NCI-H2227 treated with DMSO at 0.1 percent for 48 hours (cell line): Measurements from ENCODE around the gene ZNF580.
A peak's percentile ranks its signal among the peaks of the same experiment; 100 is the strongest.

Experiments used
- DNase-seq: peaks from one replicate; lab custom pipeline; 2025; lab: John Stamatoyannopoulos, UW

ZNF580 gene

DNA sequence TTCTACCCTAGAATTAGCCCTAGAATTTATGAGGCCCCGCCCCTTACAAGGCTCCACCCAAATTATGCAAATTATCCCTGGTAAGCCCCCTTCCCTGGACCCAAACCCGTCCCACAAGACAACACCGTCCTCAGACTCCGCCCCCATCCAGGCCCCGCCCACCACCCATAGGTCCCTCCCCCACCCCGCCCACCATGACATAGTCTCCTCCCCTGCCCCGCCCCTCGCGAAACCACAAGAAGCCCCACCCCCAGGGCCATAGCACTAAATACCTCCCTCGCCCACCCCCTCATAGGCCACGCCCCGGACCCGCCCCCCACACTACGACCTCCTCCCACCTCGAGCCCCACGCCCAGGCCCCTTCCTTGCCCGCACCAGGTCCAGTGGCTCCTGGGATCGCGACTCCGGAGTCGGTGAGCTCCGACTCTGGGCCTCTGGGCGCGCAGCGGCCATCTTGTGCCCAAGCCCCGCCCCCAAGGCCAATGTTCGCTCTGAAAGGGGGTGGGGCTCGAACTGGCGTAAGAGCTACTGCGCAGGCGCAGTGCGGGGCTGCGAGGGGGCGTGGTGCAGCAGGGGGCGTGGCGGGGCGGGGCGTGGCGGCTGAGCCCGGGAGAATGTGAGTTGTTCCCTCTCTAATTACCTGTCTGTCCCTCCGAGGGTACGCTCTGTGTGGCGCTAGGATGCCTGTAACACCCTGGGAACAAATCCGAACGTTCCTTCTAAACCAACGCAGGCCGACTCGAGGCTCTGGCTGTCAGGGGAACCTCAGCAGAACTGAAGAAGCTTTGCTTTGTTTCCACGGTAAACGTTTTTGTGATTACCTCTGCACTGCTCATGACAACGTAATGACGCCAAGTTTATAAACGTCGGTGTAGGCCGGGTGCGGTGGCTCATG, 16.4 kb upstream of the ZNF580 start, which contains the start of gene ZNF784:
Gene ZNF784, minus strand, starts transcription at position 458 of the 895 bp plus-strand sequence. Its CDS starts 5 bp downstream, at position 453.
- peak; percentile 100 for DNase-seq

DNA sequence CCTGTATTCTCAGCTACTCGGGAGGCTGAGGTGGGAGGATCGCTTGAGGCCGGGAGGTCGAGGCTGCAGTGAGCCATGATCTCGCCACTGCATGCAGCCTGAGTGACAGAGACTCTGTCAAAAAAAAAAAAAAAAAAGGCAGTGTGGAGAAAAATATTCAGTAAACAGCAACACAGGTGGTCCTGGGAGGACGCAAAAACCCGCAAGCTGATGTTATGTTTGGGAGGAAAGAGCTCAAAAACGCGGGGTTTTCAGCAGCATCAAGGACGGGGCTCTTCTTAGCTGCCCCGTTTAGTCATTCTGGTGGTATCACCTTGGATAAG, 15.8 kb upstream of the ZNF580 start:
- DNase-seq = no peak

DNA sequence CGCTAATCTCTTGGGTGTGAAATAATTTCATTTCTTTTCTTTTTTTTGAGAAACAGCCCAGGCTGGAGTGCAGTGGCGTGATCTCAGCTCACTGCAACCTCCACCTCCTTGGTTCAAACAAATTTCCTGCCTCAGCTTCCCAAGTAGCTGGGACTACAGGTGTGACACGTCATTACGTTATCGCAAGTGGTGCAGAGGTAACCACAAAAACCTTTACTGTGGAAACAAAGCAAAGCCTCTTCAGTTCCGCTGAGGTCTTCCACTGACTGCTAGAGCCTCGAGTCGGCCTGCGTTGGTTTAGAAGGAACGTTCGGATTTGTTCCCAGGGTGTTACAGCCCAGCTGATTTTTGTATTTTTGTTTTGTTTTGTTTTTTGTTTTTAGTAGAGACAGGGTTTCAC, 14.5 kb upstream of the ZNF580 start:
- DNase-seq = no peak

DNA sequence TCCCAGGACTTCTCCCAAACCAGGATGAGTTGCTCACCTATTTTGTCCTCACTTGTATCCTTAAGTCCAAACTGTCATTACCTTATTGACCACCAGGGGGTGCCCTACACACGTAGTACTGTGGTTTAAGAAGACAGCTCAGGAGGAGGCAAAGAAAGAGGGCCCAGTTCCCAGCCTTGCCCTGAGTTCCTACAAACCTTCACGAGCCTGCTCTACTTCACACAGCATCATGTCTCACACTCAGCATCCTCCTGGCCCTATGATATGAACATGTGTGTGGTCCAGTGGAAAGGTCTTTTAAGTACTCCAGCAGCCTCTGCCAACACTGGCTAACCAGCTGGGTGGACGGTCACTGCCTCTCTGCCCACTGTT, 8.4 kb upstream of the ZNF580 start:
- peak; percentile 96 for DNase-seq

DNA sequence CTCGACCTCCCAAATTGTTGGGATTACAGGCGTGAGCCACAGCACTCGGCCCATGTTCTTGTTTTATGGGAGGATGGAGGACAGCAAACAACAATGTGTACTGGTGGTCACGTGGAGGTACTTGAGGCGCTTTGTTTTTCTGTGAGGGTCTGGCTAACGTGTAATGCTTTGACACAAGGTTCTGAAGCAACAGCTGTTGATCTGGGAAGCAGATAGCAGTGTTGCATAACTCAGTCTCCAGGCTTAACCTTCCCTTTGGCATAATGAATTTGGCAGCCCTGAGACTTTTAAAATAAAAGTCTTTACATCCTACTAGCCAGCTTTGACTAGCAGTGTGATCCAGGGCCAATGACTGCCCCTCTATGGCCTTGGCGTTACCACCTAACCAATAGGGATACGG, 6.9 kb upstream of the ZNF580 start:
- DNase-seq = no peak

DNA sequence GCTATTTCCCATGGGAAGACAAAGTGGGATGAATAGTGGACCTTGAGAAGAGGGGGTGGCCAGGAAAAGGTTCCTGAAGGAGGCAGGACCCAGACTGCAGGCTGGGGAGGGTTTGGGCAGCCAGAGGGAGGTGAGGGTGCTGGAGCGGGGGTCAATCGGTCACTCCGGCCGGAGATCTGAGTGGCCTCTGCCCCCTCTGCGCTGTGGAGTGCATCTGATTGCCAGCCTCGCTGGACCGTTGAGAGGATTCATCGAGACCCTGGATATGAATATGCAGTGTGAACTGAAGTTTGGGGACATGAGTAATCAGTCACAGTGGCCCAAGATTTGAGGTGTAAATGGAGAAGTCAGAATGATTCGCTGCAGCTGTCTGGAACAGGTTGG, 5.5 kb upstream of the ZNF580 start:
- no peak for DNase-seq

DNA sequence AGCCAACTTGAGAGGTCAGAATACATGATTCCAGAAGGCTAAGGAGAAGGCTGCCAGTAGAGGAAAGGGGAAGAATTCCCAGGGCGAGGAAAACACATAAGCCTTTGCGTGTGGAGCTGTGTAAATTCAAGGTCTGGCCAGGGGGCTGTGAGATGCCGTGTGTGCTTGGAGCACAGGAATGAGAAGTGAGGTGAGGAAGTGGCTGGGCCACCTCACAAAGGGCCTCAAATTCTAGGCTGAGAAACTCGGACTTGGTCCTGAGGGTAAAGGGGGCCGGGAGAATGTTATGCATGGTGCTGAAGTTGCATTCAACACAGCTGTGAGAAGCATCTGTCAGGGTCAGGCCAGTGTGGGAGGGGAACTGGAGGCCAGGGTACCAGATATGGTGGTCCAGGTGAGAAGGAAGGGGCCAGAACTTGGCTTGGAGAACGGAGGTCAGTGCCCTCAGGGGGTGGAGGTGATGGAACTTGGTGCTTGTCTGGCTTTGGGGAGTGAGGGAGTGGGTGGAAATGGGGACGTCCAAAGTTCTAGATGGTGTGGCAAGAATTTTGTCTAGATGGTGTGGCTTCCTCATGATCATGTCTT, 4.9 kb upstream of the ZNF580 start:
- no peak for DNase-seq

DNA sequence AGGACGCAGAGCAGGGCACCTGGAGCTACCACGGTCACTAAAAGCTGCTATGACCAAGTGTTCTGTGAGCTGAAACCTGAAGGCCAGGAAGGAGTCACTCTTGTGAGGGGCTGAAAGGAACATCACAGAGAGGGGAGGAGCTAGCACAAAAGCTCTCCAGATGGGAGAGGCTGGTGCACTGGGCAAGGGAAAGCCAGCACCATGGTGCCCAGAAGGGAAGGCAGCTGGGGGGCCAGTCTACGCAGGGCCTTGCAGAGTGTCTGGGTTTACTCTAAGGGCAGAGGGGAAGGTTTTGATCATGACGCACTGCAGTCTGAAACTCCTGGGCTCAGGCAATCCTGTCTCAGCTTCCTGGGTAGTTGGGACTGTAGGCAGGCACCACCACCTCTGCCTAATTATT, 4.1 kb upstream of the ZNF580 start:
- no peak for DNase-seq

DNA sequence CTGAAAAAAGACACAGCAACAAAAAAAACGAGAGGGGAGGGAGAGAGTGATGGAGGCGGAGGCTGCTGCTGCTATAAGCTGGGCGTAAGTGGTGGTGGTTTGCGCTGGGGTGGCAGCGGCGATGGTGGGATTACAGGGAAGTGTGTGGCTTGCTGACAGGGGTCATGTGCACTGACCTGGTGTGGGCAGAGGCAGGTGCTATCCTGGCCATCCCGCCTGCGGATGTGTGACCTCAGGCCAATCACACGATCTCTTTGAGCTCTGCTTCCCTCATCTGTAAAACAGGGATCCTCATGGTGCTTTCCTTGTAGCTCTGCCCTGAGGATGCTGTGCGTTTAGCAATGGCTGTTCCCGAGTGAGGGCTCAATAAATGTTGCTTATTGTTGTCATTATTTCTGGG, 3.3 kb upstream of the ZNF580 start:
- no peak for DNase-seq

DNA sequence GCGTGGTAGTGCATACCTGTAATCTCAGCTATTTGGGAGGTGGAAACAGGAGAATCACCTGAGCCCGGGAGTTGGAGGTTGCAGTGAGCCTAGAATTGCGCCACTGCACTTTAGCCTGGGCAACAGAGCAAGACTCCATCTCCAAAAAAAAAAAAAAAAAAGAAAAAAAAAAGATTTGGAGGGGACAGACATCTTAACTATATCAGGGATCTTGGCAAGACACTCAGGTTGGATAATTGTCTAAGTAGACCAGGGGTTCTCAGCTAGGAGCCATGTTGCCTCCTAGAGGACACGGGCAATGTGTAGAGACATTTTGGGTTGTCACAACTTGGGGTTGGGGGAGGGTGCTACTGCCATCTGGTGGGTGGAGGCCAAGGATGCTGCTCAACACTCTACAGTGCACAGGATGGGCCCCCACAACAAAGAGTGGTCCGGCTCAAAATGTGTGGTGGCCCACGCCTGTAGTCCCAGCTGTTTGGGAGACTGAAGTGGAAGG, 1.9 kb upstream of the ZNF580 start:
- DNase-seq = no peak

DNA sequence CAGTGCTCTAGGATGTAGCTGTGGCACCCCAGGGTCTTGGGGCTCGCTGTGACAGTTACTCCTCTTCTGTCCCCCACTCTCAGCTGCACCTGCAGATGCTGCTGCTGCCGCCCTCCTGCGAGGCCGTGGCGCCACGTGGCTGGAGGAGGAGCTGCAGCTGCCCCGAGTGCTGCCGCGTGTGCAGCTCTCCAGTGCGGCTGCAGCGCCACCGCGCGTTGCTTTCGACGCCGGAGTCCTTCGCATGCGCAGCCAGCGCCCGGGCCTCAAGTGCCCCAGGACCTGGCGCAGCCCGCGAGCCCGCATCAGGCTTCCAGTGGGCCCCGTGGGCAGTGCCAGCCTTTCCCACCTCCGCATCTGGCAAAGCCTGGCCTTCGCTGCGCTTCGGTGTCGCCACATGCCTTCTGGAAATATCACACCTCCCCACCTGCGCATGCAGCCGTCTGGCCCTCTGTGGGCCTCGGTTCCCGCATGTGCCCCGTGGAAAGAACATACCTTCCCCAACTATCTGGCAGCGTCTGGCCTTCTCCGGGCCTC, 692 bp upstream of the ZNF580 start:
- DNase-seq = no peak

DNA sequence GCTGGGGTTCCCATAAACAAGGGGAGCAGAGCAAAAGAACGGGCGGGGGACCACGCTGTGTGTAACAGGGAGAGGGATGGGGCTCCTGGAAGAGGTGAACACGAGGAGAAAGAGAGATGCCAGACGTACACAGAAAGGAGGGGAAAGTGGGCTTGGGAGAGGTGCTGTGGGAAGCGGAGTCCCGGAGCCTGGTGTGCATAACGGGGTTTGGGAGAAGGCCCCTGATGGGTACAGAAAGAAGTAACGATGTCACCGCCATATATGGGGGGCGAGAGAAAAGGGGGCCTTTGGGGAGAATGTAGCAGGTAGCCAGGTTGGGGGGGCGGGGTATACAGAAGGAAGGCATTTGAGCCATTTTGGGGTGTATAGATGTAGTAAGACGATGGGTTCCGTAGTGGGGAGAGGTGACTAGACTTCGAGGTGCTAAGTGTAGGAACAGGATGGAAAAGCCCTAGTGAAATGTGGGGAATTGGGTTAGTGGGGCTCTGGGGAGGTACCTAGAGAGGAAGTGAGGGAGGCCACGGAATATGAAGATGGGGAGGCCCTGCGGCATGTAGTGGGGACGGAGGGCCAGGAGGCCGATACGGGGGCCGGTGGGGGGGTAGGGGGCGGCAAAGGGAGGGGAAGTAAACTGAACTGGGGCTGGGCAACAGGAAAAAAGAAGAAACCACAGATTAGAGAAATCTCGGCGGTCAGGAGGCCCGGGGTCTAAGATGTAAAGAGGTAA, 787 bp downstream of the ZNF580 start:
- DNase-seq = peak; percentile 65

DNA sequence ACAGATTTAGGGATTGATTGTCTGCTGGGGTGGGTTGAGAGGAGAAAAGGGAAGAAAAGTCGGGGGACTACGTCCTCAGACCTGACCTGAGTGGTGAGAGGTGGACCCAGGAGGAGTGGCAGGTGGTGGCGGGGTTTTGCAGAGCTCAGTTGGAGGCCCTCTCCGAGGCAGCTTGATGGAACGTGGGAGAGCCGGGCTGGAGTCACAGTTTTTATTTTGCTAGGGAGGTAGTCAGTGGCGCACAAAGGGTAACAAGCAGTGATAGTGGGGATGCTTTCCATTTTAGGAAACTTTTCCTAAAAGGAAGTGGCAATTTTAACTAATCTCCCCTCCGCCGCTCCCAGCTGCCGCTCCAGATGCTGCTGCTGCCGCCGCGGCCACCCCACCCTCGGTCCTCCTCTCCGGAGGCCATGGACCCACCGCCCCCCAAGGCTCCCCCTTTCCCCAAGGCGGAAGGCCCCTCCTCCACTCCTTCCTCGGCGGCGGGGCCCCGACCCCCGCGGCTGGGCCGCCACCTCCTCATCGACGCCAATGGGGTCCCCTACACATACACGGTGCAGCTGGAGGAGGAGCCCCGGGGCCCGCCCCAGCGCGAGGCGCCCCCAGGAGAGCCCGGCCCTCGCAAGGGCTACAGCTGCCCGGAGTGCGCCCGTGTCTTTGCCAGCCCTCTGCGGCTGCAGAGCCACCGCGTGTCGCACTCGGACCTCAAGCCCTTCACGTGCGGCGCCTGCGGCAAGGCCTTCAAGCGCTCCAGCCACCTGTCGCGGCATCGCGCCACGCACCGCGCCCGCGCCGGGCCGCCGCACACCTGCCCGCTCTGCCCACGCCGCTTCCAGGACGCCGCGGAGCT, 1.6 kb downstream of the ZNF580 start:
- DNase-seq = peak; percentile 52

DNA sequence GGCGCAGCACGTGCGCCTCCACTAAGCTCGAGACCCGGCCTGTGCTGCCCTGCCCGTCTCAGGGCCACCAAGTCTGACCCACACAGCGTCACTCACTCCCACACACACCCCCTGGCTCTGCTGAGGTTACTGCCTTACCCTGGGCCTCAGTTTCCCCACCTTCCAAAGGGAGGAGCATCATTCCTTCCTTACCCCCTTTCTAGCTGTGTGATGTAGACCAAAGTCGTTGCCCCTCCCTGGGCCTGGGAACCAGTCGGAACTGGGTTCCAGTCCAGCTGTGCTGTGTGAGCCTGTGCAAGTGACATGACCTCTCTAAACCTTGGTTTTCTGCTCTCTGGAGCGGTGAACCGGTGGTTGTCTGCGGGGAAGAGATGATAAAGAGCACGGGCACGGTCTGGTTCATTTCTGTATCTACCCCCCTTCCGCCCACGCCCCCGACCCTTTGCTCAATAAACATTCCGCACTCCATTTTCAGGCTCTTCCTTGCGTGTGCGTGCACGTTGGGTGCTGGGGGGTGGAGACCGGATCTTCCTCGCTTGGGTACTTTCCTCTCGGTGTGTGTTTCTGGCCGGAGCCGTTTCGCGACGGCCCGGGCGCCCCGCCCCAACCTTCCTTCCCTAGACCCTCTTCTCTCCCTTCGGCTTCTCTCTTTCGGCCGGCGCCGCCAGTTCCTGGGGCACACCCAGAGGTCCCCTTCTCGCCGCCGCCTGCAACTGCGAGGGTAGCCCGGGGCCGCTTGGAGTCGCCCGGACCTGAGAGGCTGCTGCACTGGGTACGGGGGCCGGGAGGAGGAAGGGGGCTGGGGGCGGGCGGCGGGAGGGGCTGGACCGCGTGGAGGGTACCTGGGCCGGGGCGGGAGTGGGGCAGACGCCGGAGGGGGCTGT, 2.4 kb downstream of the ZNF580 start, which contains the start of gene ZNF581:
Gene ZNF581, plus strand, starts transcription at position 647 of the 884 bp plus-strand sequence. CDS start 923 bp downstream, outside the sequence.
- DNase-seq = peak; percentile 86

DNA sequence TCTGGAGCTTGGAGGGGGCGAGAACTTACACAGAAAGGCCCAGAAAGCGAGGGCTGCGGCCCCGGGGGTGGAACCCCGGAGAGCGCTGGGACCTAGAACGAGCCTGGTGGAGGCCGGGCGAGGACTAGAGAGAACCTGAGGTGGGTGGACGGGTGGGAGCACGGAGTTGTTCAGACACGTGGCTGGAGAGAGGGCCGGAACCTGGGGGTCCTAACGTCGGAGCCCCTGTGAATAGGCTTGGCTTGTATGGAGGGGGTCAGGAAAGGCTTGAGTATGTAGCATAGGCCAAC, 3.0 kb downstream of the ZNF580 start:
- DNase-seq = peak; percentile 79

DNA sequence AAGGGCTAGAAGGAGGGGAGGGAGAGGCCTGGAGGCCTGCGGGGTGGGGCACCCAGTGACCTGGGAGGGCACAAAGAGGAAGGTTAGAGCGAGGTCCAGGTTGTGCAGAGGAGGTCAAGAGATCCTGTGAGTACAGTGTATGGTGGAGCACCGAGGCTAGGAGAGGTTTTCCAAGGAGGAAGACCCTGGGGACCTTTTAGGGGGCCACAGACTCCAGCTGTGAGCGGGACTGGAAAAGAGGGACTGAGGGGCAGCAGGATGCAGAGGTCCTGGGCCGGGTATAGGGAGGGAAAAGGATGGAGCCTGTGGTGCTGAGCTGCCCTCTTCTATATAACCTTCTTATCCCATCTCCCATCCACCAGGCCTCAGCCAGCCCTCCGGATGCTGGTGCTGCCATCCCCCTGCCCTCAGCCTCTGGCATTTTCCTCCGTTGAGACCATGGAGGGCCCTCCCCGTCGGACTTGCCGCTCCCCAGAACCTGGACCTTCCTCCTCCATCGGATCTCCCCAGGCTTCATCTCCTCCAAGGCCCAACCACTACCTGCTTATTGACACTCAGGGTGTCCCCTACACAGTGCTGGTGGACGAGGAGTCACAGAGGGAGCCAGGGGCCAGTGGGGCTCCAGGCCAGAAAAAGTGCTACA, 3.5 kb downstream of the ZNF580 start:
- no peak for DNase-seq

DNA sequence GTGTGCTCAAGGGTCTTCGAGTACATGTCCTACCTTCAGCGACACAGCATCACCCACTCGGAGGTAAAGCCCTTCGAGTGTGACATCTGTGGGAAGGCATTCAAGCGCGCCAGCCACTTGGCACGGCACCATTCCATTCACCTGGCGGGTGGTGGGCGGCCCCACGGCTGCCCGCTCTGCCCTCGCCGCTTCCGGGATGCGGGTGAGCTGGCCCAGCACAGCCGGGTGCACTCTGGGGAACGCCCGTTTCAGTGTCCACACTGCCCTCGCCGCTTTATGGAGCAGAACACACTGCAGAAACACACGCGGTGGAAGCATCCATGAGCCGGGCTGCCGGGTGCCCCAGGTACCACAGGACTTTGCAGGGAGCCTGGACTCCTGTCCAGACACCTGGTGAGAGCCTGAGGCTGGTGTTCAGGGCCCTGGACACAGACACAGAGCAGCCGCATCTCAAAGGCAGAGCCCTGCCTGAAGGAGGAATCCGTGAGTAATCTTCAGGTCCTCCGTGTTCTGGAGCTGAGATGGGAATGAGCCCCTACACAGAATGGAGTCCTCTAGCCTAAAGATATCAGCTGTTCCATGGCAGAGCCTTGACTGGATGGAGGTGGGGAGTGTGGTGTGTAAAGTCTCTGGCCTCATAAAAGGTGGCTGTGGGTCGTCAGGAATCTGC, 4.2 kb downstream of the ZNF580 start:
- no peak for DNase-seq

DNA sequence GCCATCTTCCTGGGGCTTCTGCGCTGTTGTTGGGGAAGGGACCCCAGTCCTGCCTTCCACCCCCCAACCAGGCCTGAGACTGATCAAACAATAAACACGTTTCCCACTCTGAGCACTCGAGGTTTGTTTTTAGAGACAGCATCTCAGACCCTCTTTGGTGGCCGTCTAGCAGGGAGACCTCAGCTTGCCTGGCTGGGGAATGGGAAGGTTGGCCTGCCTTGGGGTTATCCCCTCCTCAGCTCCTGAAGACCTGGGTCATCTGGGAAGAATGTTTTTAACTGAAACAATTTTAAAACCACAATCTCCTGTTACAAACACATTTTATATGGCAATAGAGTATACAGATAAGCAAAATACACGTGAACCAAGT, 4.7 kb downstream of the ZNF580 start:
- DNase-seq = no peak

DNA sequence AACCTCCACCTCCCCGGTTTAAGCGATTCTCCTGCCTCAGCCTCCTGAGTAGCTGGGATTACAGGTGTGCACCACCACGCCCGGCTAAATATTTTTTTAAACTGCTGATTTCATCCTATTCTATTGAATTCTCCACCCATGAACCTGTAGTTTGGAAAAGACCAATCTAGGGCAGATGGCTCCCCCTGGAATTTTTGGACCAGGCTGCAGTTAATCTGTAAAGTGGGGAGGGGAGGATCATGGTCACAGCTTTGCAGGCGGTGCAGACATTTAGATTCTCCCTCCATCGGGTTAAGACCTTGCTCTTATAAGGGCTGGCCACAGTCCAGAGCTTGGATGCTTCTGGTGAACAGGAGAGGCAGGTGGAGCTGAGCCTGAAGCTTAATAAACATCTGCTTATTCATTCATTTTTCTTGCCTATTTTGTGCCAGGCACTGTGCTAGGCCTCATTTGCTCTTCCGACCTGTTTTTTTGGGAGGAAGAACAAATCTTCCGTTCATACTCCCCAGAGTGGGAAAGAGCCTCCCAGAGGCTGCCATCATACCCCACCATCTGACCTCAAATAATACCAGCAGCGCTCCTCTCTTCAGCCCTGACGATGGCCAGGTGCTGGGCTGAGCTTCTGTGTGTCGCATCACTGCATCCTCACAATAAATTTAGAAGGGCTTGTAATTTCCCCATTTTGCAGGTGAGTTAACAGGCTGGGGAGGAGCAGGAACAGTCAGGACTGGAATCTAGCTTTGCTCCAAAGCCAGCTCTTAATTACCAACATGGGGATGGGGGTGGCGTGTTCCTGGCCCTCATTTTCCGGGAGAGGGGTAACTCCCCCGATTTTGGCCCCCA, 6.3 kb downstream of the ZNF580 start:
- no peak for DNase-seq
